Astrocyte of the cerebellum (primary cell): ENCODE results near the gene DUOXA2.

ENCODE experiments used
- DNase-seq: peaks from one replicate; pipeline ENCODE4 v3.0.0-alpha.2; 2011; ENCODE audit warnings: low read depth
- H3K4me3 ChIP-seq: 2 replicates; pipeline ENCODE4 v1.5.1; 2011; ENCODE audit warnings: mild to moderate bottlenecking, low read depth, low read length, moderate library complexity
- CTCF ChIP-seq: IDR thresholded peaks from 2 replicates; pipeline ENCODE4 v1.5.1; 2012; ENCODE audit warnings: low read length, low read depth, moderate library complexity, mild to moderate bottlenecking; ENCODE audit errors: missing control alignments
- in situ Hi-C: cut with HindIII; loops from 2 replicates; pipeline ENCODE4 v1.10.0; 2017; ENCODE audit warnings: low sequenced_read_pairs

The DUOXA2 gene

GRCh38 chr15:45113380-45113990 lies 641 bp upstream of the DUOXA2 start:
- no peak for DNase-seq
- no peak for TF ChIP-seq CTCF
- in situ Hi-C loops, result no loop called here
- H3K4me3 ChIP-seq, result no peak overlapping the region

- in situ Hi-C loops, result no loop called here
- no peak for TF ChIP-seq CTCF
- no peak overlapping the region for H3K4me3 ChIP-seq
- no peak for DNase-seq
These were observed 592 bp downstream of the DUOXA2 start for GRCh38 chr15:45114751-45115085.

DNA sequence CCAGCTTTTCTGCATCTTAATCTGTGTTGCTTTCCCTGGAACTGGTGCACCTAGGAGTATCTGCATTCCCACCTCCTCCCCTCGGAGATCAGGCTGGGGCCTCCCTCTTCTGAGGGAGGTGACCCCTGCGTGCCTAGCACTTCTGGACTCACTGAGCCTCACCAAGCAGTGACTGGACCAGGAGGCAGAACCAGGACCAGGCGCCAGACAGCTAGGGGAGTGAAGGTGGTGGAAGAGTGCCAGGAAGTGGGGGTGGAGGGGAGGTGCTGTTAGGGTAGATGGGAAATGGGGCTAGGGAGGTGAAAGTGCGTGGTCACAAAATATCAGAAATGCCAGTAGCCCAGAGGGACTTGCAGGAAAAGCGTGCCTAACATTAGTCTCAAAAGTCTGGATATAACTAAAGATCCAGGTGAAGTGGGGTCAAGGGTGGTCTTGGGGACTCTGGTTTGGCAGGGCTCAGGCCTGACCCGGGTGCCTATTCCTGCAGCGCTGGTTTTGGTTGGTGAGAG lies 1.2 kb downstream of the DUOXA2 start:
- H3K4me3 ChIP-seq, result no peak overlapping the region
- no peak for TF ChIP-seq CTCF
- in situ Hi-C loops, result no loop called here
- no peak for DNase-seq

GRCh38 chr15:45116006-45116481 lies 1.9 kb downstream of the DUOXA2 start:
- TF ChIP-seq CTCF, result no peak
- no peak overlapping the region for H3K4me3 ChIP-seq
- DNase-seq, result no peak
- in situ Hi-C loops, result no loop called here

DNA sequence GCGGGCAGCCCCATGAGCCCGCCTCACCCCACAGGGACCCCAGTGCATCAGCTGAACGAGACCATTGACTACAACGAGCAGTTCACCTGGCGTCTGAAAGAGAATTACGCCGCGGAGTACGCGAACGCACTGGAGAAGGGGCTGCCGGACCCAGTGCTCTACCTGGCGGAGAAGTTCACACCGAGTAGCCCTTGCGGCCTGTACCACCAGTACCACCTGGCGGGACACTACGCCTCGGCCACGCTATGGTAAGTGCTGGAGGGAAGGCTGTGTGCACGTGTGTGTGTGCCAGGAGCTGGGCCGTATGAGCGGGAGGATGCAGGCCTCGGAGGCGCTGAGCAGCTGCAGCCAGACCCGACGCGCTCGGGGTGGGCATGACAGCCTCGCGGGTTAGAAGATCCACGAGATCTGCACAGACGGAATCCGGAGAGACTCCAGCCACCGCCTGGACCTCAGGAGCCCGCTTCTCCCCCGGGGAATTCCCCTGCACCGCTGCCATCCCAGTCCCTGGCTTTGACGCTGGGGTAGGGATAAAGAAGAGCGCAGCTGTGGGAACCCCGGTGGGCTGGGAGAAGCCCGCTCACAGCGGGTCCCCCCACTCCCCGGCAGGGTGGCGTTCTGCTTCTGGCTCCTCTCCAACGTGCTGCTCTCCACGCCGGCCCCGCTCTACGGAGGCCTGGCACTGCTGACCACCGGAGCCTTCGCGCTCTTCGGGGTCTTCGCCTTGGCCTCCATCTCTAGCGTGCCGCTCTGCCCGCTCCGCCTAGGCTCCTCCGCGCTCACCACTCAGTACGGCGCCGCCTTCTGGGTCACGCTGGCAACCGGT lies 2.6 kb downstream of the DUOXA2 start:
- no peak overlapping the region for H3K4me3 ChIP-seq
- no peak for TF ChIP-seq CTCF
- DNase-seq, result no peak
- in situ Hi-C loops, result no loop called here

GRCh38 chr15:45117308-45118130 lies 3.4 kb downstream of the DUOXA2 start:
- no peak overlapping the region for H3K4me3 ChIP-seq
- no peak for TF ChIP-seq CTCF
- in situ Hi-C loops, result no loop called here
- no peak for DNase-seq
